ENCODE data around the gene FOXL2NB.

DNA sequence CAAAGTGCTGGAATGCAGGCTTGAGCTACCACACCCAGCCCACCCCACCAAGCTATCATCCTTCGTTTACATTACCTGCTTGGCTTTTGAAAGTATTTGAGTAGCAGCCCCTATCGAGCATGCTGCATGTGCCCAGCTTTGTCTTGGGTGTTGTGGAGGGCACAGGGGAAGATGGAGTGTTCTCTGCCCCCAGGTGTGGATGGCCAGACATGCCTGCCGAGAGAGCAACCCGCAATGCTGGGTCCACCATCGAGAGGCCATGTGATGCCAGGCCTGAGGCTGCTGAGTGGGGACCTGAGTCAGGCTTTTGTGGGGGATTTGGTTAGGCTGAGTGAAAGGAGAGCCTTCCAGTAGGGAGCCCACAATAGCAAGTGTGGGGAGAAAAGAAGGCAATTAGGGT lies 25.9 kb downstream of the FOXL2NB start:
- TF ChIP-seq, protein P1, sequence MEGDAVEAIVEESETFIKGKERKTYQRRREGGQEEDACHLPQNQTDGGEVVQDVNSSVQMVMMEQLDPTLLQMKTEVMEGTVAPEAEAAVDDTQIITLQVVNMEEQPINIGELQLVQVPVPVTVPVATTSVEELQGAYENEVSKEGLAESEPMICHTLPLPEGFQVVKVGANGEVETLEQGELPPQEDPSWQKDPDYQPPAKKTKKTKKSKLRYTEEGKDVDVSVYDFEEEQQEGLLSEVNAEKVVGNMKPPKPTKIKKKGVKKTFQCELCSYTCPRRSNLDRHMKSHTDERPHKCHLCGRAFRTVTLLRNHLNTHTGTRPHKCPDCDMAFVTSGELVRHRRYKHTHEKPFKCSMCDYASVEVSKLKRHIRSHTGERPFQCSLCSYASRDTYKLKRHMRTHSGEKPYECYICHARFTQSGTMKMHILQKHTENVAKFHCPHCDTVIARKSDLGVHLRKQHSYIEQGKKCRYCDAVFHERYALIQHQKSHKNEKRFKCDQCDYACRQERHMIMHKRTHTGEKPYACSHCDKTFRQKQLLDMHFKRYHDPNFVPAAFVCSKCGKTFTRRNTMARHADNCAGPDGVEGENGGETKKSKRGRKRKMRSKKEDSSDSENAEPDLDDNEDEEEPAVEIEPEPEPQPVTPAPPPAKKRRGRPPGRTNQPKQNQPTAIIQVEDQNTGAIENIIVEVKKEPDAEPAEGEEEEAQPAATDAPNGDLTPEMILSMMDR (IDR thresholded peaks at IDR 0.05) = no peak
- TF ChIP-seq POLR2A (IDR thresholded peaks at IDR 0.05) = no peak
- TF ChIP-seq EP300 (IDR thresholded peaks at IDR 0.05) = no peak
- no peak for TF ChIP-seq POLR2AphosphoS5 (IDR thresholded peaks at IDR 0.05)

Measured in stomach (tissue), 4 donors.